HG03378 (cell line): ENCODE data around the gene MOK.
"Not testable (repeated sequence)": the region's sequence is repeated elsewhere in the genome, so short reads cannot be mapped to it uniquely, and the experiment has no call there.

Experiments used
- ATAC-seq: cut with Tn5 transposase; IDR thresholded peaks from one replicate; pipeline ENCODE4 v1.9.1; 2021; ENCODE audit warnings: mild to moderate bottlenecking, moderate library complexity; ENCODE audit not compliant: unreplicated experiment

Gene MOK

GRCh38 chr14:102304611-102305506 is at the start of gene MOK:
MOK (minus strand) TSS chr14:102305164; CDS start chr14:102304968, 196 bp downstream.
- ATAC-seq = peak; percentile 88

GRCh38 chr14:102353126-102353619 is 48.2 kb upstream of the MOK start:
- ATAC-seq = no peak

GRCh38 chr14:102352213-102352612 is 47.2 kb upstream of the MOK start:
- ATAC-seq = no peak

GRCh38 chr14:102351593-102351992 is 46.6 kb upstream of the MOK start:
- ATAC-seq = not testable (repeated sequence)

- ATAC-seq = no peak
Measured at GRCh38 chr14:102351023-102351422, 46.1 kb upstream of the MOK start.

- no peak for ATAC-seq
Measured at GRCh38 chr14:102348376-102348775, 43.4 kb upstream of the MOK start.

- no peak for ATAC-seq
Measured at GRCh38 chr14:102346645-102347044, 41.7 kb upstream of the MOK start.

GRCh38 chr14:102345232-102345631 is 40.3 kb upstream of the MOK start:
- ATAC-seq = no peak

- ATAC-seq = no peak
Measured at GRCh38 chr14:102344485-102344884, 39.5 kb upstream of the MOK start.

GRCh38 chr14:102344084-102344483 is 39.1 kb upstream of the MOK start:
- no peak for ATAC-seq

- no peak for ATAC-seq
Measured at GRCh38 chr14:102342238-102342637, 37.3 kb upstream of the MOK start.

GRCh38 chr14:102341566-102341965 is 36.6 kb upstream of the MOK start:
- ATAC-seq = no peak

GRCh38 chr14:102338724-102339123 is 33.8 kb upstream of the MOK start:
- ATAC-seq = no peak

GRCh38 chr14:102335163-102335562 is 30.2 kb upstream of the MOK start:
- no peak for ATAC-seq

GRCh38 chr14:102333795-102334705 is 29.1 kb upstream of the MOK start:
- ATAC-seq = no peak

GRCh38 chr14:102333390-102333789 is 28.4 kb upstream of the MOK start:
- no peak for ATAC-seq

GRCh38 chr14:102330806-102331205 is 25.8 kb upstream of the MOK start:
- ATAC-seq = no peak

GRCh38 chr14:102329381-102329780 is 24.4 kb upstream of the MOK start:
- ATAC-seq = not testable (repeated sequence)

- no peak for ATAC-seq
Measured at GRCh38 chr14:102326583-102326982, 21.6 kb upstream of the MOK start.

- no peak for ATAC-seq
Measured at GRCh38 chr14:102325791-102326345, 20.9 kb upstream of the MOK start.

GRCh38 chr14:102323102-102323501 is 18.1 kb upstream of the MOK start:
- ATAC-seq = no peak
